SH-SY5Y (cell line): ENCODE data around the gene TMEM223.

Experiments used
- GATA2 ChIP-seq: IDR thresholded peaks from 2 replicates; pipeline ENCODE4 v1.6.1; 2011; ENCODE audit warnings: mild to moderate bottlenecking, low read depth, low read length
- GATA3 ChIP-seq: IDR thresholded peaks from 2 replicates; pipeline ENCODE4 v1.6.1; 2011; ENCODE audit warnings: low read depth, mild to moderate bottlenecking, low read length, moderate library complexity

GRCh38 chr11:62752994-62753735 lies 38.6 kb downstream of the TMEM223 start:
- no peak for TF ChIP-seq GATA2
- TF ChIP-seq GATA3: no peak
